Transverse colon (tissue), 4 donors: Measurements from ENCODE around the gene FIG4.

Source experiments
- CTCF ChIP-seq, 5 experiments: fragments of 200-600 bp in 3 of 5; fragments of 450-650 bp in 2 of 5; sonication (generic) in 3 of 5; IDR thresholded peaks; 1 replicate in 2 of 5; 2 replicates in 3 of 5; pipeline ENCODE4 v1.5.1; 2016 to 2017; ENCODE audit warnings: antibody characterized with exemption in 5 of 5, inconsistent platforms in 3 of 5, mild to moderate bottlenecking in 2 of 5, moderate library complexity in 1 of 5
- EP300 ChIP-seq: sonication (generic); formaldehyde crosslinking; IDR thresholded peaks from one replicate; pipeline ENCODE4 v1.6.1; 2017; ENCODE audit warnings: antibody characterized with exemption, low read depth
- POLR2A ChIP-seq: fragments of 450-650 bp; IDR thresholded peaks from one replicate; pipeline ENCODE4 v1.6.1; 2016; ENCODE audit warnings: antibody characterized with exemption, mild to moderate bottlenecking, moderate library complexity
- POLR2AphosphoS5 ChIP-seq, 3 donors: sonication (generic); formaldehyde crosslinking; IDR thresholded peaks; one replicate each; pipeline ENCODE4 v1.6.1; 2016; ENCODE audit warnings: antibody characterized with exemption in 3 of 3

DNA sequence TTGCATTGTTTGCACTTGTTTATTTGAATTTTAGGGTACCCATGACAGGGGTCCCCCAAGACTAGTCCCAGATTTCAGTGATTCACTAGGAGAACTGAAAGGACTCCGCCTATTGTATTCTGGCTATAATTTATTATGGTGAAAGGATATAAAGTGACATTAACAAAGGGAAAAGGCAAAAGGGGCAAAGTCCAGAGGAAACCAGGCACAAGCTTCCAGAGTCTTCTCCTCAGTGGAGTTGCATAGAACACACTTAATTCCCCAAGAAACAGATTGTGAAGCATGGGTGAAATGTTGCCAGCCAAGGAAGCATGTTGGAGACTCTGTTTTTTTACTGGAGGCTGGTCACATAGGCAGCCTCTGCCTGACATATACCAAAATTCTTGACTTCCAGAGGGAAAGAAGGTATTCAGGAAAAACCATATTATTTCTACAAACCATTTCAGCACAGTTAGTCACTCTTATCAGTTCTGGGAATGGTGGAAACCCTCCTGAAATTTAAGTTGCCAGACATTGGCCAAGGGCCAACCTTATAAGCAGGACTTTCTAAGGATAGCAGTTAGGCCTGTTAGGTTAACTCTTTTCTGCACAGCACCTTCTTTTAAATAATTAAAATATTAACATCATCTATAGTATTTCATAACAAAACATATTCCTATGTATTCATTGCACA lies 71.8 kb downstream of the FIG4 start:
- no peak for TF ChIP-seq POLR2AphosphoS5 (IDR thresholded peaks at IDR 0.05)
- no peak for TF ChIP-seq CTCF (IDR thresholded peaks at IDR 0.05)
- no peak for TF ChIP-seq EP300
- TF ChIP-seq POLR2A, result no peak
